GM21528 (cell line): Measurements from ENCODE around the gene SLC6A3.
"Not testable (repeated sequence)": the region's sequence is repeated elsewhere in the genome, so short reads cannot be mapped to it uniquely, and the experiment has no call there.

ENCODE experiments used
- ATAC-seq: cut with Tn5 transposase; IDR thresholded peaks from one replicate; pipeline ENCODE4 v1.9.1; 2021; ENCODE audit warnings: mild to moderate bottlenecking, moderate library complexity; ENCODE audit not compliant: unreplicated experiment, low FRiP score

Gene SLC6A3

DNA sequence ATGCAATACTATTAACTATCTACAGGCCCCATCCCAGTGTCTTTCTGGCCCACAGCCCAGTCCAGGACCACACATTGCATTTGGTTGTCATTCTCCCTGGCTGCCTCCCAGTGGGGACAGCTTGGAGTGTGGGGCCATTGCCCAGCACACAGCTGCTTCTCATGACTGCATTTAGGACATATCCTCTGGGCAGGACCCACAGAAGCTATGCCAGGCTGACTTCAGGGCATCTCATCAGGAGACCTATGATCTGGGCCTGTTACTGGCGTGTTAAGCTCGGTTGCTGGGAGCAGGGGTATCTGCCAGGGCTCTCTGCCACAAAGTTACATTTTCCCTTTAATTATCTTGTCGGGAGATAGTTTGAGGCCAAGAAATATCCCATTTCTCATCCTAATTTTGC, 68.3 kb downstream of the SLC6A3 start:
- no peak for ATAC-seq

DNA sequence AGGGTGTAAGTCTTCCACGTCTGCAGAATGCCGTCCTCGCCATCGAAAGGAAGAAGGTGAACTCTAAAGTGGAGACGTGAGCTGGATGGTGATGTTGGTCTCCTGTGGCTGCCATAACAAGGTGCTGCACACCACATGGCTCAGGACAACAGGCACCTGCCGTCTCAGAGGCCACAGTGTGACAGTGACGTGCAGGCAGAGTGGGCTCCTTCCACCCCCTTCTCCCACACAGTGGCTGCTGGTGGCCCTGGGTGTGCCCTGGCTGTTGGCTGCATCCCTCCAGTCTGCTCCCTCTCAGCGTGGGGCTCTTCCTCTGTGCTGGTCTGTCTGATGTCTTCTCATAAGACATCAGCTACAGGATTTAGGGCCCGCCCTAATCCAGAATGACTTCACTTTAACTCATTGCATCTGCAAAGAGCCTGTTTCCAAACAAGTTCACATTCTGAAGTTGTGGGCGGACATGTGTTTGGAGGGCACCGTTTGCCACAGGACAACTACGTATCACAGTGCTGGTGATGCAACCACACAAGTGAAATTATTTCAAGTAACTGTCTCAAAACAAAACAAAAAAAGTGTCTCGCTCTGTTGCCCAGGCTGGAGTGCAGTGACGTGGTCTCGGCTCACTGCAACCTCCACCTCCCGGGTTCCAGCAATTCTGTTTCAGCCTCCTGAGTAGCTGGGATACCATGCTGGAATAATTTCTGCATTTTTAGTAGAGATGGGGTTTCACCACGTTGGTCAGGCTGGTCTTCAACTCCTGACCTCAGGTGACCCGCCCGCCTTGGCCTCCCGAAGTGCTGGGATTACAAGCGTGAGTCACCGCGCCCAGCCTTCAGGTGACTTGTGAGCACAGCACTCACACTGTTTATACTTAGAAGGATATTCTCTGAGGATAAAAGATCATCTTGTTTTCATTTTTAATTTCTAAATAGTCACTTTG, 69.1 kb downstream of the SLC6A3 start:
- no peak for ATAC-seq

- ATAC-seq: no peak
Measured at GRCh38 chr5:1374679-1375055, 70.6 kb downstream of the SLC6A3 start.

- ATAC-seq: no peak
Measured at GRCh38 chr5:1374030-1374678, 71.1 kb downstream of the SLC6A3 start.

- ATAC-seq: not testable (repeated sequence)
Measured at GRCh38 chr5:1371972-1372342, 73.3 kb downstream of the SLC6A3 start.

DNA sequence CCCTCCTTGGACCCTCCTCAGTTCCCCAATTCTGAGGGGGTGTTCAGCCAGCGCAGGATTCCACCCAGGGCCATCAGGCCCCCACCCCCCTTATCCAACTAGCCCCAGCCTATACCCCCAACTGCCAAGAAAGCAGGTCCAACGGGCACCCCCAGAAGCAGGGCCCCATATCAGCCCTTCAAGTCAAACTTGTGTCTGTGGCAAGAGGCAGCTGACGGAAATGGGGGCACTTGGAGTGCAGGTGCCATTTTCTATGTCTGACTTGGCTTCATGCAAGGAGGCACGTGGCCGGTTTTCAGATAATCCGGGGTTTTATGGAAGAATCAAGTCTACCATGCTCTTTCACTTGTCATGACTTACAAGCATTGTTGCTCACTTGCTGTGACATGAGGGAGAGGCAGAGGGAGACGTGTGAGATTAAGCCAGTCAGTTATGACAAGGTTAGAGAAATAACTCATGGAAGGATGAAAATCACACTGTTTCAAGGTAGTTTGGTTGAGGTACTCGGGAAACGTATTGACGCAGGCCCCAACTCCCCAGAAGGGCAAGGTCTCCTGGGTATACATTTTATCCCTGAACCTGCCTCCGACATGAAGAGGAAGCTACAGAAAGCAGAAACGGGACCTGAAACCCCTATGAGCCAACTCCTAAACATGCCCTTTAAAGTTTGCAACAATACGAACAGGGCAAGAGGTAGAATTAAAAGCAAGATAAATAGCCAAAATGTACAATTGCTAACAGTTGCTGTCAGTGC, 73.8 kb downstream of the SLC6A3 start:
- no peak for ATAC-seq

- no peak for ATAC-seq
Measured at GRCh38 chr5:1370006-1370405, 75.2 kb downstream of the SLC6A3 start.

- ATAC-seq: no peak
Measured at GRCh38 chr5:1368756-1369155, 76.5 kb downstream of the SLC6A3 start.

- no peak for ATAC-seq
Measured at GRCh38 chr5:1368236-1368635, 77.0 kb downstream of the SLC6A3 start.

- ATAC-seq: no peak
Measured at GRCh38 chr5:1367149-1367548, 78.1 kb downstream of the SLC6A3 start.

DNA sequence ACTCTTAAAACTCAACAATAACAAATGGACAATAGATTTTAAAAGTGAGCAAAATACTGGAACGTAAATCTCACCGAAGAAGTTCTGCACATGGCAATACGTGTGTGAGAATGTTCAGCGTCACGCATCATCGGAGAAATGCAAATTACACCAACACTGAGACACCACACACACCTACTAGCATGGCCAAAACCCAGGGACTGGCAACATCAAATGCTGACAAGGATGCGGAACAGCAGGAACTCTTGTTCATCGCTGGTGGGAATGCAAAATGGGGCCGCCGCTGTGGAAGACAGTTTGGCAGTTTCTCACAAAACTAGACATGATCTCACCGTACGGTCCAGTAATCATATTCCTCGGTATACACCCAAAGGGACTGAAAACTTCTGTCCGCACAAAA, 78.7 kb downstream of the SLC6A3 start:
- no peak for ATAC-seq

GRCh38 chr5:1364211-1364610, 81.0 kb downstream of the SLC6A3 start:
- ATAC-seq: no peak

GRCh38 chr5:1363581-1363980, 81.7 kb downstream of the SLC6A3 start:
- no peak for ATAC-seq

GRCh38 chr5:1363160-1363559, 82.1 kb downstream of the SLC6A3 start:
- ATAC-seq: no peak

GRCh38 chr5:1362242-1363015, 82.8 kb downstream of the SLC6A3 start:
- no peak for ATAC-seq

GRCh38 chr5:1360861-1361260, 84.4 kb downstream of the SLC6A3 start:
- ATAC-seq: no peak

- ATAC-seq: not testable (repeated sequence)
Measured at GRCh38 chr5:1360367-1360766, 84.9 kb downstream of the SLC6A3 start.

GRCh38 chr5:1359713-1360112, 85.5 kb downstream of the SLC6A3 start:
- ATAC-seq: no peak

DNA sequence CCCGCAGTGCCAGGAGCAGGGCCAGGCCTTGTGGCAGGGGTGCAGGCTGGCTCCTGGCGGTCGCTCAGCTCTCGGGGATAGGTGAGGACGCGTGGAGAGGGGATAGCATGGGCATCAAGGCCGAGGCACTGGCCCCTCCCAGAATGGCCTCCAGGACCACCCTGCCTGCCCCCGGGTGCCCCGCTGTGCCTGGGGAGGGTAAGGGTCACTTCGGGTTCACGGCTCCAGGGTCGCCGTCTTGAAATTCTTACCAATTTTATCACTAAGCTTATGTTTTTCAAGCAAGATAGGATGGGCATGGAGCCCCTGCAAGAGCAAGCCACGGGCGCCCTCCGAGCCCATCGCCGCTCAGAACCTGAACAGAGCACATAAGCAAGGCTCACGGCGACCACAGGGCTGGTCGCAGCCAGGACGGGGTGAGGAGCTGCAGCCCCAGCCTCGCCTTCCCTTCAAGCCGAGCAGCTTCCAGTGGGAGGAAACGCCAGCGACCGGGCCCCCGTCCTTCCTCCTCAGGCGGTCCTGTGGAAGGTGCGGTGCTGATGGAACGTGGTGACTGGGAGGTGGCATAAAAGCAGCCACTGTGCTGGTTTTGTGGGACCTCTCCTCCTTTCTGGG, 86.1 kb downstream of the SLC6A3 start:
- no peak for ATAC-seq

DNA sequence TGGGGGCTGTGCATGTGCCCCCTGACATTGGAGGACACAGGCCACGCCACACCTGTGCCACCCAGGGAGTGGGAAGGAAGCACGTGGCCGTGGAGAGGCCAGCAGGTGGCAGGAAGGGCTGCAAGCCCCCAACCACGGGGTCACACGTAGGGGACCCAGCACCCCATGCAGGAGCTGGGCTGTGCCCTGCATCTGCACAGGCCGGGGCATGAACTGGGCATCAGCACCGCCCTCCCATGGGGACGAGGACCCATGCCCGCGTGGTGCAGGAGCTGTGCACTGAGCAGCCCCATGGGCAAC, 86.6 kb downstream of the SLC6A3 start:
- ATAC-seq: no peak
